OCI-LY3 (cell line): ENCODE results near the gene KCNAB1.

Experiments
- H2AFZ ChIP-seq: fragments of 200-600, 300-600 bp; shearing (Covaris generic); 2 replicates; pipeline ENCODE4 v1.6.0; 2014; ENCODE audit warnings: antibody characterized with exemption, low read depth, low read length
- H3K27ac ChIP-seq: fragments of 200-600, 300-600 bp; sonication (generic); 2 replicates; pipeline ENCODE4 v1.5.1; 2014; ENCODE audit warnings: mild to moderate bottlenecking, low read length, moderate library complexity, mixed read lengths
- H3K27me3 ChIP-seq: fragments of 200-600, 300-600 bp; sonication (generic); 2 replicates; pipeline ENCODE4 v1.6.1; 2014; ENCODE audit warnings: low read depth, low read length, mixed read lengths
- H3K36me3 ChIP-seq: fragments of 200-600, 300-600 bp; sonication (generic); replicated peaks from 2 replicates; pipeline ENCODE3; 2014; ENCODE audit warnings: low read depth, low read length, mixed read lengths
- H3K4me1 ChIP-seq: fragments of 300-600, 200-600 bp; sonication (generic); 2 replicates; pipeline ENCODE4 v1.6.1; 2014; ENCODE audit warnings: low read length, mixed read lengths
- H3K4me2 ChIP-seq: fragments of 200-600, 300-600 bp; sonication (generic); 2 replicates; pipeline ENCODE4 v1.6.1; 2014; ENCODE audit warnings: low read length, mixed read lengths
- H3K4me3 ChIP-seq: fragments of 300-600, 200-600 bp; sonication (generic); 2 replicates; pipeline ENCODE4 v1.5.1; 2014; ENCODE audit warnings: antibody characterized with exemption, mild to moderate bottlenecking, low read length, moderate library complexity
- H3K79me2 ChIP-seq: fragments of 300-600, 200-600 bp; shearing (Covaris generic); 2 replicates; pipeline ENCODE4 v1.6.1; 2014; ENCODE audit warnings: mild to moderate bottlenecking, low read length, mixed read lengths
- H3K9ac ChIP-seq: fragments of 300-600, 200-600 bp; shearing (Covaris generic); 2 replicates; pipeline ENCODE4 v1.6.0; 2014; ENCODE audit warnings: mild to moderate bottlenecking, low read length, moderate library complexity
- H3K9me3 ChIP-seq: fragments of 200-600, 300-600 bp; shearing (Covaris generic); 2 replicates; pipeline ENCODE4 v1.6.1; 2014; ENCODE audit warnings: low read length, mixed read lengths; ENCODE audit not compliant: insufficient read depth
- H4K20me1 ChIP-seq: fragments of 200-600, 300-600 bp; sonication (generic); 2 replicates; pipeline ENCODE4 v1.6.1; 2016; ENCODE audit warnings: low read length, mixed read lengths; ENCODE audit not compliant: insufficient read depth
- EZH2phosphoT487 ChIP-seq: fragments of 200-600 bp; shearing (Covaris generic); IDR thresholded peaks from 2 replicates; pipeline ENCODE4 v1.6.1; 2018; ENCODE audit warnings: antibody characterized with exemption, mixed run types, low read depth
- TF ChIP-seq, protein P1 (sequence below): fragments of 200-600, 300-600 bp; sonication (generic); IDR thresholded peaks from 2 replicates; pipeline ENCODE4 v1.5.1; 2014; ENCODE audit warnings: antibody characterized with exemption, low read length, low read depth

The KCNAB1 gene

GRCh38 chr3:156316076-156316475, 195.7 kb downstream of the KCNAB1 start:
- no peak for TF ChIP-seq EZH2phosphoT487
- TF ChIP-seq, protein P1, sequence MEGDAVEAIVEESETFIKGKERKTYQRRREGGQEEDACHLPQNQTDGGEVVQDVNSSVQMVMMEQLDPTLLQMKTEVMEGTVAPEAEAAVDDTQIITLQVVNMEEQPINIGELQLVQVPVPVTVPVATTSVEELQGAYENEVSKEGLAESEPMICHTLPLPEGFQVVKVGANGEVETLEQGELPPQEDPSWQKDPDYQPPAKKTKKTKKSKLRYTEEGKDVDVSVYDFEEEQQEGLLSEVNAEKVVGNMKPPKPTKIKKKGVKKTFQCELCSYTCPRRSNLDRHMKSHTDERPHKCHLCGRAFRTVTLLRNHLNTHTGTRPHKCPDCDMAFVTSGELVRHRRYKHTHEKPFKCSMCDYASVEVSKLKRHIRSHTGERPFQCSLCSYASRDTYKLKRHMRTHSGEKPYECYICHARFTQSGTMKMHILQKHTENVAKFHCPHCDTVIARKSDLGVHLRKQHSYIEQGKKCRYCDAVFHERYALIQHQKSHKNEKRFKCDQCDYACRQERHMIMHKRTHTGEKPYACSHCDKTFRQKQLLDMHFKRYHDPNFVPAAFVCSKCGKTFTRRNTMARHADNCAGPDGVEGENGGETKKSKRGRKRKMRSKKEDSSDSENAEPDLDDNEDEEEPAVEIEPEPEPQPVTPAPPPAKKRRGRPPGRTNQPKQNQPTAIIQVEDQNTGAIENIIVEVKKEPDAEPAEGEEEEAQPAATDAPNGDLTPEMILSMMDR = no peak
- Histone ChIP-seq H3K4me3 (no peak overlapping the region), H3K9ac (no peak overlapping the region), H3K79me2 (no peaks in the 10 kb centered on the region), H3K27ac (no peak overlapping the region), H3K4me1 (peaks cover 6% of the 10 kb centered on the region), H3K4me2 (no peak overlapping the region), H3K36me3 (no peaks in the 10 kb centered on the region), H3K27me3 (peaks cover 8% of the 10 kb centered on the region; the same call in 1 of the 2 replicates), H4K20me1 (no peaks in the 10 kb centered on the region), H2AFZ (no peak overlapping the region), H3K9me3 (no peaks in the 10 kb centered on the region)

- Histone ChIP-seq H3K27ac (no peak overlapping the region), H3K36me3 (no peaks in the 10 kb centered on the region), H3K4me2 (no peak overlapping the region), H3K79me2 (no peaks in the 10 kb centered on the region), H3K4me1 (peaks cover 6% of the 10 kb centered on the region), H3K9me3 (no peaks in the 10 kb centered on the region), H2AFZ (no peak overlapping the region), H3K9ac (no peak overlapping the region), H3K27me3 (peaks cover 8% of the 10 kb centered on the region; the same call in 1 of the 2 replicates), H4K20me1 (no peaks in the 10 kb centered on the region), H3K4me3 (no peak overlapping the region)
- no peak for TF ChIP-seq EZH2phosphoT487
- TF ChIP-seq, protein P1 = no peak
Measured at GRCh38 chr3:156317462-156318074, 197.2 kb downstream of the KCNAB1 start.

GRCh38 chr3:156321945-156322344, 201.6 kb downstream of the KCNAB1 start:
- Histone ChIP-seq H2AFZ (no peak overlapping the region), H3K79me2 (no peaks in the 10 kb centered on the region), H3K9me3 (no peaks in the 10 kb centered on the region), H3K4me1 (no peaks in the 10 kb centered on the region), H3K9ac (no peak overlapping the region), H3K4me2 (no peak overlapping the region), H3K27ac (no peak overlapping the region), H3K27me3 (no peaks in the 10 kb centered on the region), H3K4me3 (no peak overlapping the region), H4K20me1 (no peaks in the 10 kb centered on the region), H3K36me3 (no peaks in the 10 kb centered on the region)
- TF ChIP-seq, protein P1 = no peak
- no peak for TF ChIP-seq EZH2phosphoT487

DNA sequence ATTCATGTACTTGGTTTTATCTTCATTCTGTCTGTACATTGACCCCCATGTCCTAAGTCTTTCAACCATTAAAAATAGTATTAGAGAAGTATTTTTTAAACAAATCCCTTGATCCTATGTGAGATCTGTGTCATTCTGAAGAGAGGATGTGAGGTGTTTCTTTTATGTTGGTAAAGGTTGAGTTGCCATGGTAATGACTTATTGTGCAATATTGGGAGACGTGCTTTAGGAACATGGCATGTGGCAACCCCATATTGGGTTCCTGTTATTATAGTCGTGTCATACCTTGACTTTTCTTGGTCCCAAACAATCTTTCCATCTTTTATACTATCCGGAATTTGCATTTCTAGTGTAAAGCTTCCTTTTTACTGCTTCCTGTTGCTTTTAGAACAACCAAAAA, 203.1 kb downstream of the KCNAB1 start:
- H3K27ac ChIP-seq = no peak overlapping the region
- H2AFZ ChIP-seq = no peak overlapping the region
- no peaks in the 10 kb centered on the region for H4K20me1 ChIP-seq
- no peaks in the 10 kb centered on the region for H3K36me3 ChIP-seq
- H3K4me1 ChIP-seq = no peaks in the 10 kb centered on the region
- H3K9ac ChIP-seq = no peak overlapping the region
- TF ChIP-seq EZH2phosphoT487 = no peak
- TF ChIP-seq, protein P1 = no peak
- no peaks in the 10 kb centered on the region for H3K9me3 ChIP-seq
- no peaks in the 10 kb centered on the region for H3K79me2 ChIP-seq
- H3K27me3 ChIP-seq = no peaks in the 10 kb centered on the region
- H3K4me2 ChIP-seq = no peak overlapping the region
- no peak overlapping the region for H3K4me3 ChIP-seq
